Fibroblast of lung (primary cell): ENCODE results near the gene CRABP1. TPM values are rescaled to one million over a fixed set of nuclear protein-coding genes. Genes with fewer than 3 reads are reported as not detected.

ENCODE experiments used
- DNase-seq, 2 donors: peaks; one replicate each; pipeline versions ENCODE4 v3.0.0 to v3.0.0-alpha.2; 2010; ENCODE audit warnings: low read depth in 2 of 2
- H2AFZ ChIP-seq: 2 replicates; pipeline ENCODE4 v1.5.1; 2012; ENCODE audit warnings: low read length, control low read depth, inconsistent platforms
- H3K27ac ChIP-seq: 2 replicates; pipeline ENCODE4 v1.5.1; 2011; ENCODE audit warnings: low read length, control low read depth; ENCODE audit not compliant: insufficient read depth
- H3K27me3 ChIP-seq: 2 replicates; pipeline ENCODE4 v1.5.1; 2011; ENCODE audit warnings: mild to moderate bottlenecking, low read length; ENCODE audit not compliant: control insufficient read depth, insufficient read depth
- H3K36me3 ChIP-seq: 2 replicates; pipeline ENCODE4 v1.5.1; 2011; ENCODE audit warnings: low read length; ENCODE audit not compliant: control insufficient read depth, insufficient read depth
- H3K4me1 ChIP-seq: 2 replicates; pipeline ENCODE4 v1.5.1; 2011; ENCODE audit warnings: low read length; ENCODE audit not compliant: control insufficient read depth, insufficient read depth; ENCODE audit errors: extremely low read depth
- H3K4me2 ChIP-seq: 2 replicates; pipeline ENCODE4 v1.5.1; 2011; ENCODE audit warnings: low read length, control low read depth; ENCODE audit not compliant: insufficient read depth; ENCODE audit errors: extremely low read depth
- H3K4me3 ChIP-seq, 4 experiments: fragments of 200-600 bp in 1 of 4; sonication (generic) in 1 of 4; replicated peaks in 1 of 4; 2 replicates each; pipeline ENCODE4 v1.5.1; 2011 to 2016; ENCODE audit warnings: low read length in 4 of 4, low read depth in 3 of 4, mild to moderate bottlenecking in 3 of 4, control low read depth in 2 of 4, inconsistent platforms in 1 of 4, mixed read lengths in 1 of 4; ENCODE audit not compliant: insufficient read depth in 1 of 4; ENCODE audit errors: control extremely low read depth in 1 of 4
- H3K79me2 ChIP-seq: 2 replicates; pipeline ENCODE4 v1.5.1; 2012; ENCODE audit warnings: mild to moderate bottlenecking, low read length, inconsistent platforms; ENCODE audit not compliant: control insufficient read depth, insufficient read depth
- H3K9ac ChIP-seq: 2 replicates; pipeline ENCODE4 v1.5.1; 2011; ENCODE audit warnings: mild to moderate bottlenecking, low read length, control low read depth; ENCODE audit not compliant: insufficient read depth
- H3K9me3 ChIP-seq: 2 replicates; pipeline ENCODE4 v1.5.1; 2012; ENCODE audit warnings: low read depth, low read length; ENCODE audit not compliant: control insufficient read depth, insufficient read depth
- H4K20me1 ChIP-seq: 2 replicates; pipeline ENCODE4 v1.5.1; 2011; ENCODE audit warnings: low read length; ENCODE audit not compliant: control insufficient read depth, insufficient read depth; ENCODE audit errors: extremely low read depth
- EZH2 ChIP-seq: IDR thresholded peaks from 2 replicates; pipeline ENCODE4 v1.5.1; 2012; ENCODE audit warnings: low read length, control low read depth, mild to moderate bottlenecking; ENCODE audit errors: missing control alignments
- polyA plus RNA-seq, 2 donors: library from polyadenylated mRNA; depleted of rRNA in 1 of 2; stranded (reverse) in 1 of 2; unstranded in 1 of 2; fragments of >200 nt; gene quantifications; 2 replicates each; pipeline ENCODE4 v1.2.1, GENCODE V29; 2011 to 2012; ENCODE audit warnings: missing spikeins in 1 of 2
- total RNA-seq: library from RNA; depleted of rRNA; stranded (reverse); fragments of >200 nt; gene quantifications from 2 replicates; pipeline ENCODE4 v1.2.1, GENCODE V29; 2014
- TF ChIP-seq, protein P1 (sequence below), 2 donors: IDR thresholded peaks in 1 of 2; conservative IDR thresholded peaks in 1 of 2; 1 replicate in 1 of 2; 2 replicates in 1 of 2; pipeline ENCODE4 v1.5.1; 2011 to 2012; ENCODE audit warnings: low read length in 2 of 2, control low read depth in 1 of 2, inconsistent platforms in 1 of 2, low read depth in 1 of 2, mild to moderate bottlenecking in 1 of 2

Gene CRABP1
- total and polyA plus RNA-seq, 2 donors (not counting 1 experiment from before 2014, with no cell fraction given): not detected

DNA sequence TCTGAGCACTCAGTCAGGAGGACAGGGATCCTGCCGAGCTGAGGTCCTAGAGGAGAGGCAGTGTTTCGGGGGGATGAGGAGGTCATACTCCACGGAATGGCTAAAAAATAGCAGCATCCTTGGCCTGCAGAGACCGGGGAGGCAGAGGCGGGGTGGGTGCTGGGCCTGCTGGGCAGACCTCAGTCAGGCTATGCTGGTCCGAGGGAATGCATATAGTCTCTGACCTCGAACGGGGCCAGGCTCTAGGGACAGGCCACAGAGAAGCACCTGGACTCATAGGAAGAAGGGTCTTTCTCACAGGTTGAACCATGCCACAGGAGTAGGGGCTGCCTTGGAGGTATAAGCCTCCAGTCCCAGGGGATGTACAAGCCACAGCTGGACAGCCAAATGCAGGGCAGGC, 26.8 kb upstream of the CRABP1 start:
- Histone ChIP-seq H3K4me1 (no peaks in the 10 kb centered on the region), H3K9me3 (no peaks in the 10 kb centered on the region), H3K9ac (no peak overlapping the region), H3K27ac (no peak overlapping the region), H3K79me2 (no peaks in the 10 kb centered on the region), H3K4me3 (no peak overlapping the region), H3K4me2 (no peak overlapping the region), H4K20me1 (no peaks in the 10 kb centered on the region), H3K36me3 (no peaks in the 10 kb centered on the region), H2AFZ (no peak overlapping the region), H3K27me3 (no peaks in the 10 kb centered on the region)
- no peak for TF ChIP-seq EZH2
- TF ChIP-seq, protein P1, sequence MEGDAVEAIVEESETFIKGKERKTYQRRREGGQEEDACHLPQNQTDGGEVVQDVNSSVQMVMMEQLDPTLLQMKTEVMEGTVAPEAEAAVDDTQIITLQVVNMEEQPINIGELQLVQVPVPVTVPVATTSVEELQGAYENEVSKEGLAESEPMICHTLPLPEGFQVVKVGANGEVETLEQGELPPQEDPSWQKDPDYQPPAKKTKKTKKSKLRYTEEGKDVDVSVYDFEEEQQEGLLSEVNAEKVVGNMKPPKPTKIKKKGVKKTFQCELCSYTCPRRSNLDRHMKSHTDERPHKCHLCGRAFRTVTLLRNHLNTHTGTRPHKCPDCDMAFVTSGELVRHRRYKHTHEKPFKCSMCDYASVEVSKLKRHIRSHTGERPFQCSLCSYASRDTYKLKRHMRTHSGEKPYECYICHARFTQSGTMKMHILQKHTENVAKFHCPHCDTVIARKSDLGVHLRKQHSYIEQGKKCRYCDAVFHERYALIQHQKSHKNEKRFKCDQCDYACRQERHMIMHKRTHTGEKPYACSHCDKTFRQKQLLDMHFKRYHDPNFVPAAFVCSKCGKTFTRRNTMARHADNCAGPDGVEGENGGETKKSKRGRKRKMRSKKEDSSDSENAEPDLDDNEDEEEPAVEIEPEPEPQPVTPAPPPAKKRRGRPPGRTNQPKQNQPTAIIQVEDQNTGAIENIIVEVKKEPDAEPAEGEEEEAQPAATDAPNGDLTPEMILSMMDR (conservative IDR thresholded peaks at IDR 0.05 in 1 of 2, IDR thresholded peaks at IDR 0.05 in 1 of 2; ENCODE audit: low read depth in 1 of 2, low read length in 2 of 2): no peak
- DNase-seq: no peak

DNA sequence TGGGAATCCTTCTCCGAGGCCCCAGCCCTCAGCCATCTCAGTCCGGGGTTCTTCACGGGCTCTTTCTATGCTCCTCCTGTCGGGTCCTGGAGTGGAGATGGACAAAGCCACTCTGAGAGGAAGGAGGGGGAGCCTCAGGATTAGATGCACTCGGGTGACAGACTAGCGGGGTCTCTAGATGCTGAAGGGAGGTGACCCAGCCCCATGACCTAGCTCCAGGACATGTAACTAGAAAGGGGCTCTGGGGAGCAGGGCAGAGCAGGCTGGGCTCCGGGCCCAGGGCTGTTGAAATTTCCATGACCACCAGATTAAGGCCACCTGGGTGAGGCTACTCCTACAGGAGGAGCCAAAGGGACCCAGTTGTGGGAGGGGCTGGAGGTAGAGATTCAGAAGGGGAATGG, 26.0 kb upstream of the CRABP1 start:
- Histone ChIP-seq H3K9me3 (no peaks in the 10 kb centered on the region), H3K27ac (no peak overlapping the region), H3K4me3 (no peak overlapping the region), H3K27me3 (peaks cover 3% of the 10 kb centered on the region), H2AFZ (no peak overlapping the region), H3K79me2 (no peaks in the 10 kb centered on the region), H4K20me1 (no peaks in the 10 kb centered on the region), H3K36me3 (no peaks in the 10 kb centered on the region), H3K4me1 (no peaks in the 10 kb centered on the region), H3K4me2 (no peak overlapping the region), H3K9ac (no peak overlapping the region)
- TF ChIP-seq, protein P1 (conservative IDR thresholded peaks at IDR 0.05 in 1 of 2, IDR thresholded peaks at IDR 0.05 in 1 of 2; ENCODE audit: low read depth in 1 of 2, low read length in 2 of 2): no peak
- no peak for TF ChIP-seq EZH2
- no peak for DNase-seq

DNA sequence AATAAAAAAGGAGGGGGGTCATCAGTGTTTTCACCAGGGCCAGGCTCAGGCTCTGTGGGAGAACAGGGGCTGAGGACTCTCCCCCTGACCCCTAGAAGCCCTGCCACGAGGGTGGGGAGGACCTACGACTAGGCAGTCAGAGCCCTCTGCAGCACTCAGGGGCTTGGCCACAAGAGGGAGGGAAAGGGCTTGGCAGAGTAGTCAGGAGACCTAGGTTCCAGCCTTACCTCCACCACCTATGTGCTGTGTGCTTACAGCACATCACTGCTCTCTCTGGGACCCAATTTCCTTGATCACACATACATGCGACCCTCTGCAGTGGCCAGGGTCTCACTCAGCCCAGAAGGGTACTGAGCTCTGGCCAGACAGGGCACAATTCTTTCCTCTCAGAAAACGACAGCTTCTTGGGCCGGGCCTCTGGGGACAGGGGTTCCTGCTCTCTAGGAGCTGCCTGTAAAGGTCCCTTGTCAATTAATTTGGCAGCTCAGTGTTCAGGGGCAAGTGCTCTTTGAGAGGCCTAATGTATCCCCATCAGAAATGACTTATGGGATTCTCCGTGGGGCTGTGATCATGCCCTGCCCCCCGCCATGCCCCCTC, 24.4 kb upstream of the CRABP1 start:
- H3K9me3 ChIP-seq: no peaks in the 10 kb centered on the region
- no peak overlapping the region for H3K27ac ChIP-seq
- H3K4me2 ChIP-seq: no peak overlapping the region
- no peak overlapping the region for H2AFZ ChIP-seq
- no peaks in the 10 kb centered on the region for H3K79me2 ChIP-seq
- TF ChIP-seq EZH2: no peak
- TF ChIP-seq, protein P1 (conservative IDR thresholded peaks at IDR 0.05 in 1 of 2, IDR thresholded peaks at IDR 0.05 in 1 of 2; ENCODE audit: low read depth in 1 of 2, low read length in 2 of 2): peak in 1 of 2 donors; percentile 17
- no peaks in the 10 kb centered on the region for H4K20me1 ChIP-seq
- no peak overlapping the region for H3K4me3 ChIP-seq
- no peaks in the 10 kb centered on the region for H3K4me1 ChIP-seq
- H3K36me3 ChIP-seq: no peaks in the 10 kb centered on the region
- H3K27me3 ChIP-seq: peaks cover 3% of the 10 kb centered on the region
- H3K9ac ChIP-seq: no peak overlapping the region
- DNase-seq: no peak
